Fibroblast of lung (primary cell): Measurements from ENCODE around the gene SERPINB6. TPM values are rescaled to one million over a fixed set of nuclear protein-coding genes. Genes with fewer than 3 reads are reported as not detected.
A peak's percentile ranks its signal among the peaks of the same experiment; 100 is the strongest.

Experiments
- DNase-seq, 2 donors: peaks; one replicate each; pipeline versions ENCODE4 v3.0.0 to v3.0.0-alpha.2; 2010; ENCODE audit warnings: low read depth in 2 of 2
- H2AFZ ChIP-seq: 2 replicates; pipeline ENCODE4 v1.5.1; 2012; ENCODE audit warnings: low read length, control low read depth, inconsistent platforms
- H3K27ac ChIP-seq: 2 replicates; pipeline ENCODE4 v1.5.1; 2011; ENCODE audit warnings: low read length, control low read depth; ENCODE audit not compliant: insufficient read depth
- H3K27me3 ChIP-seq: 2 replicates; pipeline ENCODE4 v1.5.1; 2011; ENCODE audit warnings: mild to moderate bottlenecking, low read length; ENCODE audit not compliant: control insufficient read depth, insufficient read depth
- H3K36me3 ChIP-seq: 2 replicates; pipeline ENCODE4 v1.5.1; 2011; ENCODE audit warnings: low read length; ENCODE audit not compliant: control insufficient read depth, insufficient read depth
- H3K4me1 ChIP-seq: 2 replicates; pipeline ENCODE4 v1.5.1; 2011; ENCODE audit warnings: low read length; ENCODE audit not compliant: control insufficient read depth, insufficient read depth; ENCODE audit errors: extremely low read depth
- H3K4me2 ChIP-seq: 2 replicates; pipeline ENCODE4 v1.5.1; 2011; ENCODE audit warnings: low read length, control low read depth; ENCODE audit not compliant: insufficient read depth; ENCODE audit errors: extremely low read depth
- H3K4me3 ChIP-seq, 4 experiments: fragments of 200-600 bp in 1 of 4; sonication (generic) in 1 of 4; replicated peaks in 1 of 4; 2 replicates each; pipeline ENCODE4 v1.5.1; 2011 to 2016; ENCODE audit warnings: low read length in 4 of 4, low read depth in 3 of 4, mild to moderate bottlenecking in 3 of 4, control low read depth in 2 of 4, inconsistent platforms in 1 of 4, mixed read lengths in 1 of 4; ENCODE audit not compliant: insufficient read depth in 1 of 4; ENCODE audit errors: control extremely low read depth in 1 of 4
- H3K79me2 ChIP-seq: 2 replicates; pipeline ENCODE4 v1.5.1; 2012; ENCODE audit warnings: mild to moderate bottlenecking, low read length, inconsistent platforms; ENCODE audit not compliant: control insufficient read depth, insufficient read depth
- H3K9ac ChIP-seq: 2 replicates; pipeline ENCODE4 v1.5.1; 2011; ENCODE audit warnings: mild to moderate bottlenecking, low read length, control low read depth; ENCODE audit not compliant: insufficient read depth
- H3K9me3 ChIP-seq: 2 replicates; pipeline ENCODE4 v1.5.1; 2012; ENCODE audit warnings: low read depth, low read length; ENCODE audit not compliant: control insufficient read depth, insufficient read depth
- H4K20me1 ChIP-seq: 2 replicates; pipeline ENCODE4 v1.5.1; 2011; ENCODE audit warnings: low read length; ENCODE audit not compliant: control insufficient read depth, insufficient read depth; ENCODE audit errors: extremely low read depth
- EZH2 ChIP-seq: IDR thresholded peaks from 2 replicates; pipeline ENCODE4 v1.5.1; 2012; ENCODE audit warnings: low read length, control low read depth, mild to moderate bottlenecking; ENCODE audit errors: missing control alignments
- polyA plus RNA-seq, 2 donors: library from polyadenylated mRNA; depleted of rRNA in 1 of 2; stranded (reverse) in 1 of 2; unstranded in 1 of 2; fragments of >200 nt; gene quantifications; 2 replicates each; pipeline ENCODE4 v1.2.1, GENCODE V29; 2011 to 2012; ENCODE audit warnings: missing spikeins in 1 of 2
- total RNA-seq: library from RNA; depleted of rRNA; stranded (reverse); fragments of >200 nt; gene quantifications from 2 replicates; pipeline ENCODE4 v1.2.1, GENCODE V29; 2014
- TF ChIP-seq, protein P1 (sequence below), 2 donors: IDR thresholded peaks in 1 of 2; conservative IDR thresholded peaks in 1 of 2; 1 replicate in 1 of 2; 2 replicates in 1 of 2; pipeline ENCODE4 v1.5.1; 2011 to 2012; ENCODE audit warnings: low read length in 2 of 2, control low read depth in 1 of 2, inconsistent platforms in 1 of 2, low read depth in 1 of 2, mild to moderate bottlenecking in 1 of 2

SERPINB6 gene
- total and polyA plus RNA-seq, 2 donors (not counting 1 experiment from before 2014, with no cell fraction given) = 83.9 to 181 TPM

DNA sequence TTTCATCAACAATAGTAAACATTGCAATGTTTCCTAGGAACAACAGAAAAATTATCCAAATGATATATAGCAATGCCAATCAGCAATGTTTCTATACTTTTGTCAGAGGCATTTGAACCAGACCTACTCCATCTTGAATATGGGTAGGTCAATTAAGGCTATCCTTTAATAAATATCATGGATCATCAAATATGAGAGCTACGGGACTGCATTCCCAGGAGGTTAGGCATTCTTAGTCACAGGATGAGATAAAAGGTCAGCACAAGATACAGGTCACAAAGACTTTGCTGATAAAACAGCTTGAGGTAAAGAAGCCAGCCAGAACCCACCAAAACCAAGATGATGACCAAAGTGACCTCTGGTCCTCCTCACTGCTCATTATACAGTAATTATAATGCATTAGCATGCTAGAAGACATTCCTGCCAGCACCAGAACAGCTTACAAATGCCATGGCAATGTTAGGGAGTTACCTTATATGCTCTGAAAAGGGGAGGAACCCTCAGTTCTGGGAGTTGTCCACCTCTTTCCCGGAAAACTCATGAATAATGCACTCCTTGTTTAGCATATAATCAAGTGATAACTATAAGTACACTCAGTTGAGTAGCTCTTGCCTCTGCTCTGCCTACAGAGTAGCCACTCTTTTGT is 8.6 kb upstream of the SERPINB6 start:
- Histone ChIP-seq H3K4me3 (no peak overlapping the region), H2AFZ (no peak overlapping the region), H3K27ac (no peak overlapping the region), H3K79me2 (no peaks in the 10 kb centered on the region), H3K36me3 (no peaks in the 10 kb centered on the region), H3K4me2 (no peak overlapping the region), H4K20me1 (no peaks in the 10 kb centered on the region), H3K4me1 (peaks cover 18% of the 10 kb centered on the region), H3K9me3 (no peaks in the 10 kb centered on the region), H3K27me3 (no peaks in the 10 kb centered on the region), H3K9ac (no peak overlapping the region)
- DNase-seq = peak in 1 of 2 donors; percentile 73
- TF ChIP-seq, protein P1, sequence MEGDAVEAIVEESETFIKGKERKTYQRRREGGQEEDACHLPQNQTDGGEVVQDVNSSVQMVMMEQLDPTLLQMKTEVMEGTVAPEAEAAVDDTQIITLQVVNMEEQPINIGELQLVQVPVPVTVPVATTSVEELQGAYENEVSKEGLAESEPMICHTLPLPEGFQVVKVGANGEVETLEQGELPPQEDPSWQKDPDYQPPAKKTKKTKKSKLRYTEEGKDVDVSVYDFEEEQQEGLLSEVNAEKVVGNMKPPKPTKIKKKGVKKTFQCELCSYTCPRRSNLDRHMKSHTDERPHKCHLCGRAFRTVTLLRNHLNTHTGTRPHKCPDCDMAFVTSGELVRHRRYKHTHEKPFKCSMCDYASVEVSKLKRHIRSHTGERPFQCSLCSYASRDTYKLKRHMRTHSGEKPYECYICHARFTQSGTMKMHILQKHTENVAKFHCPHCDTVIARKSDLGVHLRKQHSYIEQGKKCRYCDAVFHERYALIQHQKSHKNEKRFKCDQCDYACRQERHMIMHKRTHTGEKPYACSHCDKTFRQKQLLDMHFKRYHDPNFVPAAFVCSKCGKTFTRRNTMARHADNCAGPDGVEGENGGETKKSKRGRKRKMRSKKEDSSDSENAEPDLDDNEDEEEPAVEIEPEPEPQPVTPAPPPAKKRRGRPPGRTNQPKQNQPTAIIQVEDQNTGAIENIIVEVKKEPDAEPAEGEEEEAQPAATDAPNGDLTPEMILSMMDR (conservative IDR thresholded peaks at IDR 0.05 in 1 of 2, IDR thresholded peaks at IDR 0.05 in 1 of 2; ENCODE audit: low read depth in 1 of 2, low read length in 2 of 2) = no peak
- TF ChIP-seq EZH2 = no peak

DNA sequence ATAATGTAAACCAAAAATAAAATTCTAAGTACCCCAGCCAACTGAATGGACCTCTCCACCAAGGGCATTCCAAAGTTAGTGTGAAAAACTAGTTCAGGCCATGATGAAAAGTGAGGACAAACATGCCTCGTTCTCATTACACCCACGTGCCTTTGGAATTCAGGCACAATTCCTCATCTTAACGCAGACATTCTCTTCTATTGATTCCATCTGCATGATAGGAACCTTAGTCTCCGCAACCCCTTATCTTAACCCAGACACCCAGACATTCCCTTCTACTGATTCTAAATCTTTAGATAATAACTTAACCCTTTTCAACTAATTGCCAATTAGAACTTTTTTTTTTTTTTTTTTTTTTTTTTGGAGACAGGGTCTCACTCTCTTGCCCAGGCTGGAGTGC is 7.6 kb upstream of the SERPINB6 start:
- no peaks in the 10 kb centered on the region for H4K20me1 ChIP-seq
- TF ChIP-seq EZH2 = no peak
- TF ChIP-seq, protein P1 (conservative IDR thresholded peaks at IDR 0.05 in 1 of 2, IDR thresholded peaks at IDR 0.05 in 1 of 2; ENCODE audit: low read depth in 1 of 2, low read length in 2 of 2) = no peak
- no peaks in the 10 kb centered on the region for H3K27me3 ChIP-seq
- peaks cover 18% of the 10 kb centered on the region for H3K4me1 ChIP-seq
- no peaks in the 10 kb centered on the region for H3K79me2 ChIP-seq
- H3K4me3 ChIP-seq = no peak overlapping the region
- DNase-seq = peak in 1 of 2 donors; percentile 42
- H3K36me3 ChIP-seq = no peaks in the 10 kb centered on the region
- no peak overlapping the region for H3K4me2 ChIP-seq
- no peak overlapping the region for H3K9ac ChIP-seq
- H3K9me3 ChIP-seq = no peaks in the 10 kb centered on the region
- H2AFZ ChIP-seq = no peak overlapping the region
- H3K27ac ChIP-seq = no peak overlapping the region

DNA sequence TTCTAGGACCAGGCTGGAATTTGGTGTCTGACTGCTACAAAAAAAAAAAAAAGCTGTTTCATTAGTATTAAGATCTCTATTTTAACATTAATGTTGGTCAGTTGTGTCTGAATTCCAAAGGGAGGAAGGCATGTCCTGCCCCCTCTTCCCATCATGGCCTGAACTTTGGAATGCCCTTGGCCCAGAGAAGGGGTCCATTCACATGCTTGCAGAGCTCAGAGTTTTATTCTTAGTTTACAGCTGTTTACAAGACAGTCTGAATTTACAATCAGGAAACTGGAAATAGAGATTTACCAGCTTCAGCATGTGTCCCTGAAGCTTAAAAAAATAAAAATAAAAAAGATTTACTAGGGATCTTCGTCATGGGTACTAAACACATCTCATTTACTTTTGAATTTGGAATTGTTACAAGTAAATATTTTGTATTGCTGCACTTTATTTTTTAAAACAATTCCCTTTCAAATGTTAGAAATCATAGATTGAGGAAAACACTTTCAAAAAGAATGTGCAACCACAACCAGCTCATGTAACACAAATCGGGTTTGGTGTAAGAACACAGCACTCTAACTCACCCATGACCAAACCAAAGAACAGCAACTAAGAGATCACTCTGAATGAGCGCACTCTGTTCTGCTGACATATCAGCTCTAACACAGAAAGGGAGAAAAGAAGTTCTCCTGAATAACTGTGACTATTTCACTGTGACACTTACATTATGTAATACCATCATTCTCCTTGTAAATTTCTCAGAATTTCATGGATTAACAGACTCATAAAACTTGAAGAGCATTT is 6.6 kb upstream of the SERPINB6 start:
- H2AFZ ChIP-seq = no peak overlapping the region
- H3K4me1 ChIP-seq = peaks cover 18% of the 10 kb centered on the region
- H3K9me3 ChIP-seq = no peaks in the 10 kb centered on the region
- no peak overlapping the region for H3K9ac ChIP-seq
- H3K79me2 ChIP-seq = no peaks in the 10 kb centered on the region
- no peak for DNase-seq
- H3K4me3 ChIP-seq = no peak overlapping the region
- TF ChIP-seq, protein P1 (conservative IDR thresholded peaks at IDR 0.05 in 1 of 2, IDR thresholded peaks at IDR 0.05 in 1 of 2; ENCODE audit: low read depth in 1 of 2, low read length in 2 of 2) = no peak
- no peak for TF ChIP-seq EZH2
- no peaks in the 10 kb centered on the region for H4K20me1 ChIP-seq
- no peak overlapping the region for H3K27ac ChIP-seq
- no peaks in the 10 kb centered on the region for H3K27me3 ChIP-seq
- no peak overlapping the region for H3K4me2 ChIP-seq
- no peaks in the 10 kb centered on the region for H3K36me3 ChIP-seq
